Right lobe of liver (tissue), 4 donors: ENCODE data around the gene NDUFA11.

ENCODE experiments used
- POLR2A ChIP-seq: fragments of 450-650 bp; IDR thresholded peaks from one replicate; pipeline ENCODE4 v1.6.1; 2017; ENCODE audit warnings: antibody characterized with exemption, mild to moderate bottlenecking
- TF ChIP-seq, protein P1 (sequence below), 4 donors: fragments of 200-600 bp in 3 of 4; fragments of 450-650 bp in 1 of 4; IDR thresholded peaks; one replicate each; pipeline versions ENCODE4 v1.5.1 to v1.8.0; 2016 to 2022; ENCODE audit warnings: antibody characterized with exemption in 4 of 4, mild to moderate bottlenecking in 2 of 4
- donor health status: DM: no; HTN: no; CAD: no.
- donor health status: DM: no; HTN: no; CAD: no.
- donor health status: DM: no; HTN: yes; CAD: no.

DNA sequence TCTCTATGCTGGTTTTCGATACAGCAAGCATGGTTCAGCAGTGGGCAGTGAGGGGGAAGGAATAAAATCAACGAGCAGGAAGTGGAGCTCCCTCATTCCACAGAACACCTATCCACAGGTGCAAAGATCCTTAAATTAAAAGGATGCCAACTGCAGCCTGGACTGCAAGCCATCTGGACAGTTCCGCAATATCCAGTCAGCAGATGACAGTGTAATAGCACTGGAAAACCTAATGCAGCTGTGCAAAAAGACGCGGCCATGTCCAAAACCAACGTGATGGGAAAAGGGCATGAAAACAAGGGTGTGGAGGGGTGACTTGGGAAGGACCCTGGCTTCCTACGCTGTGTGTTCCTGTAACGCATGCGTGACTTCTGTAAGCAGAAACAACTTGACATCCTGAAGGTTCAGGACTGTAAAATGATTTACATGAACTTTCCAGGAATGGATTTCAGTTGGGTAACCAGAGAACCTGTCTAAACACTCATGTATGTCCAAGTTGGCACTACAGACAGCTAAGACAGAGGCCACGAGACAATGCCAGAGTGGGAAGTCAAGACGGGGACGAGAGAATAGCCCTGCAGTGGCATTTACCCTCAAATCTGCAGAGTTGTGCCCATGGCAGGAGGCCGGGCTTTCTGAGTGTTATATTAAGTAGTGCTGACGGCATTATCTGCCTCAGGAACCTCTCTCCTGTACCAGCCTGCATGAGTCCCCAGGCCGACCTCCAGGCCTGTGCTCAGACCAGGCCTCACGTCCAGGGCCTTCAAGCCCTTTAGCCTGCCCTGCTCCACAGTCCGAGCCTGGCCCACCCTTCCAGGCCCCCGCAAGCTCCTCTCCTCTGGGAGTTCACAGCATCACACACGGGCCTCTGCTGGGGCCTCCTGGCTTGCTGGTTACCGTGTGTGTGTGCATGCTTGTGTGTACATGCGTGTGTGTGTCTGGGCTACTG is 36.9 kb upstream of the NDUFA11 start:
- TF ChIP-seq, protein P1, sequence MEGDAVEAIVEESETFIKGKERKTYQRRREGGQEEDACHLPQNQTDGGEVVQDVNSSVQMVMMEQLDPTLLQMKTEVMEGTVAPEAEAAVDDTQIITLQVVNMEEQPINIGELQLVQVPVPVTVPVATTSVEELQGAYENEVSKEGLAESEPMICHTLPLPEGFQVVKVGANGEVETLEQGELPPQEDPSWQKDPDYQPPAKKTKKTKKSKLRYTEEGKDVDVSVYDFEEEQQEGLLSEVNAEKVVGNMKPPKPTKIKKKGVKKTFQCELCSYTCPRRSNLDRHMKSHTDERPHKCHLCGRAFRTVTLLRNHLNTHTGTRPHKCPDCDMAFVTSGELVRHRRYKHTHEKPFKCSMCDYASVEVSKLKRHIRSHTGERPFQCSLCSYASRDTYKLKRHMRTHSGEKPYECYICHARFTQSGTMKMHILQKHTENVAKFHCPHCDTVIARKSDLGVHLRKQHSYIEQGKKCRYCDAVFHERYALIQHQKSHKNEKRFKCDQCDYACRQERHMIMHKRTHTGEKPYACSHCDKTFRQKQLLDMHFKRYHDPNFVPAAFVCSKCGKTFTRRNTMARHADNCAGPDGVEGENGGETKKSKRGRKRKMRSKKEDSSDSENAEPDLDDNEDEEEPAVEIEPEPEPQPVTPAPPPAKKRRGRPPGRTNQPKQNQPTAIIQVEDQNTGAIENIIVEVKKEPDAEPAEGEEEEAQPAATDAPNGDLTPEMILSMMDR (IDR thresholded peaks at IDR 0.05): no peak
- TF ChIP-seq POLR2A: no peak
